Progenitor cell of endocrine pancreas (in vitro differentiated cells): ENCODE measurements around the gene TPP2. TPM values are rescaled to one million over a fixed set of nuclear protein-coding genes. Genes with fewer than 3 reads are reported as not detected.

Experiments used
- DNase-seq: peaks from one replicate; pipeline ENCODE4 v3.0.0; 2021; ENCODE audit warnings: low spot score; ENCODE audit not compliant: unreplicated experiment
- H3K27ac Mint-ChIP-seq: 2 replicates; pipeline ENCODE4 v1.8.0; 2021; ENCODE audit warnings: mild to moderate bottlenecking, moderate library complexity, mixed read lengths
- H3K27me3 Mint-ChIP-seq: 2 replicates; pipeline ENCODE4 v1.8.0; 2021; ENCODE audit warnings: mixed read lengths
- H3K36me3 Mint-ChIP-seq: 2 replicates; pipeline ENCODE4 v1.8.0; 2022; ENCODE audit warnings: mixed read lengths; ENCODE audit not compliant: insufficient read depth
- H3K4me1 Mint-ChIP-seq: 2 replicates; pipeline ENCODE4 v1.8.0; 2021; ENCODE audit warnings: low read depth, mixed read lengths
- H3K4me3 Mint-ChIP-seq: 2 replicates; pipeline ENCODE4 v1.8.0; 2021; ENCODE audit warnings: low read depth, mild to moderate bottlenecking, moderate library complexity, mixed read lengths
- H3K9me3 Mint-ChIP-seq: 2 replicates; pipeline ENCODE4 v1.8.0; 2021; ENCODE audit warnings: low read depth, mixed read lengths
- total RNA-seq: library from RNA; stranded (reverse); gene quantifications from 2 replicates; pipeline ENCODE4 v1.2.1, GENCODE V29; 2021
- TF ChIP-seq, protein P1 (sequence below): fragments of 200-600 bp; sonication (generic); IDR thresholded peaks from one replicate; pipeline ENCODE4 v1.5.0; 2021; ENCODE audit warnings: antibody characterized with exemption, mild to moderate bottlenecking; ENCODE audit not compliant: unreplicated experiment

The TPP2 gene
- total RNA-seq, 1 donor from 2014 or later = 52.9 TPM

DNA sequence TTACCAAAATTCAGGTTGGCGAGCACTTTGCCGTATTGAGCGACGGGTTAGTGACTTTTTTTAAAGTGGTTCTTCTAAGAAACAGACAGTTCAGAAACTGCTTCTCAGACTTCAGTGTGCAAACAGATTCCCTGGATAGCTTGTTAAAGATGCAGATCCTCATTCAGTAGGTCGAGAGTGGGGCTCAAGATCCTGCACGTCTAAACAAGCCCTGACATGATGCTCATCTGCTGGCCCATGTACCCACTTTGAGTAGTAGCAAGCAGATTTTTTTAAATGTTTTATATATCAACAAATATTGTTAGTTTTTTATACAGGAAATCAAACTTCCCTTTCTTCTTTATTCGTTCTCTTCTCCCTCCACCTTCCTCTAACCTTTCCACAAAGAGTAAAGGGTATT, 90.7 kb downstream of the TPP2 start:
- TF ChIP-seq, protein P1, sequence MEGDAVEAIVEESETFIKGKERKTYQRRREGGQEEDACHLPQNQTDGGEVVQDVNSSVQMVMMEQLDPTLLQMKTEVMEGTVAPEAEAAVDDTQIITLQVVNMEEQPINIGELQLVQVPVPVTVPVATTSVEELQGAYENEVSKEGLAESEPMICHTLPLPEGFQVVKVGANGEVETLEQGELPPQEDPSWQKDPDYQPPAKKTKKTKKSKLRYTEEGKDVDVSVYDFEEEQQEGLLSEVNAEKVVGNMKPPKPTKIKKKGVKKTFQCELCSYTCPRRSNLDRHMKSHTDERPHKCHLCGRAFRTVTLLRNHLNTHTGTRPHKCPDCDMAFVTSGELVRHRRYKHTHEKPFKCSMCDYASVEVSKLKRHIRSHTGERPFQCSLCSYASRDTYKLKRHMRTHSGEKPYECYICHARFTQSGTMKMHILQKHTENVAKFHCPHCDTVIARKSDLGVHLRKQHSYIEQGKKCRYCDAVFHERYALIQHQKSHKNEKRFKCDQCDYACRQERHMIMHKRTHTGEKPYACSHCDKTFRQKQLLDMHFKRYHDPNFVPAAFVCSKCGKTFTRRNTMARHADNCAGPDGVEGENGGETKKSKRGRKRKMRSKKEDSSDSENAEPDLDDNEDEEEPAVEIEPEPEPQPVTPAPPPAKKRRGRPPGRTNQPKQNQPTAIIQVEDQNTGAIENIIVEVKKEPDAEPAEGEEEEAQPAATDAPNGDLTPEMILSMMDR = no peak
- H3K27ac Mint-ChIP-seq = no peak overlapping the region

GRCh38 chr13:102688306-102688973, 91.7 kb downstream of the TPP2 start:
- no peak overlapping the region for H3K4me3 Mint-ChIP-seq
- no peak for DNase-seq
- no peaks in the 10 kb centered on the region for H3K27me3 Mint-ChIP-seq
- H3K27ac Mint-ChIP-seq = no peak overlapping the region
- TF ChIP-seq, protein P1 = no peak
- no peaks in the 10 kb centered on the region for H3K36me3 Mint-ChIP-seq
- H3K9me3 Mint-ChIP-seq = no peaks in the 10 kb centered on the region
- peaks cover 7% of the 10 kb centered on the region for H3K4me1 Mint-ChIP-seq

More for the DNA sequence above, 90.7 kb downstream of the TPP2 start:
- DNase-seq = no peak
- no peaks in the 10 kb centered on the region for H3K36me3 Mint-ChIP-seq
- no peaks in the 10 kb centered on the region for H3K27me3 Mint-ChIP-seq
- H3K4me3 Mint-ChIP-seq = no peak overlapping the region
- peaks cover 7% of the 10 kb centered on the region for H3K4me1 Mint-ChIP-seq
- H3K9me3 Mint-ChIP-seq = no peaks in the 10 kb centered on the region

DNA sequence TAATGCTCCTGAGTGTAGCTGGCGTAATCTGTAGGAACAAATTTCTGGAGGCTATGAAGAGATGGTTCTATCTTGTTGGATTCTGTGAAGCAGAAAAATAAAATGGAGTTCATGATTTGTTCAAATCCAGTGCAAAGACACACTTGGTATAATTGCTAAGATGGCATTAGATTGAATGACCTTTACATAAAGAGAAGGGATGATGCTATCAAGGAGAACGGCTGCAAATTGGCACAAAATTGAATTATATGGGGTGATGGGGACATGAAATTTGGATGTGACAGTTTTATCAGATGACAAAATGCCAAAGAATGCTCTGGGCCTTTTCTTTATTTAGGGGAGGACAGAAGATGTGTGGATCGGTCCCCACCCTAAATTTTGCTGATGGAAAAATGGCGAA, 94.1 kb downstream of the TPP2 start:
- Mint-ChIP-seq H3K4me1 (peaks cover 7% of the 10 kb centered on the region), H3K4me3 (no peak overlapping the region), H3K9me3 (no peaks in the 10 kb centered on the region), H3K36me3 (no peaks in the 10 kb centered on the region), H3K27me3 (no peaks in the 10 kb centered on the region), H3K27ac (no peak overlapping the region)
- TF ChIP-seq, protein P1 = no peak
- DNase-seq = no peak

- peaks cover 7% of the 10 kb centered on the region for H3K4me1 Mint-ChIP-seq
- no peak for DNase-seq
- no peaks in the 10 kb centered on the region for H3K36me3 Mint-ChIP-seq
- no peak overlapping the region for H3K27ac Mint-ChIP-seq
- H3K4me3 Mint-ChIP-seq = no peak overlapping the region
- H3K9me3 Mint-ChIP-seq = no peaks in the 10 kb centered on the region
- TF ChIP-seq, protein P1 = no peak
- H3K27me3 Mint-ChIP-seq = no peaks in the 10 kb centered on the region
Observed at GRCh38 chr13:102692491-102692826, 95.7 kb downstream of the TPP2 start.

- Mint-ChIP-seq H3K27ac (no peak overlapping the region), H3K36me3 (no peaks in the 10 kb centered on the region), H3K4me3 (no peak overlapping the region), H3K27me3 (no peaks in the 10 kb centered on the region), H3K4me1 (peaks cover 7% of the 10 kb centered on the region), H3K9me3 (peaks cover under 1% of the 10 kb centered on the region)
- TF ChIP-seq, protein P1 = no peak
- DNase-seq = no peak
Observed at GRCh38 chr13:102693250-102693649, 96.5 kb downstream of the TPP2 start.
